IMR-90 (cell line): ENCODE results near the gene ORAI3. TPM values are rescaled to one million over a fixed set of nuclear protein-coding genes. Genes with fewer than 3 reads are reported as not detected.

Source experiments
- FOS ChIP-seq: fragments of 150-350 bp; IDR thresholded peaks from 2 replicates; pipeline ENCODE4 v1.6.1; 2016; ENCODE audit warnings: low read depth, low read length
- MXI1 ChIP-seq: IDR thresholded peaks from 2 replicates; pipeline ENCODE4 v1.6.1; 2012; ENCODE audit warnings: low read depth, mild to moderate bottlenecking, low read length, moderate library complexity, borderline replicate concordance
- NFE2L2 ChIP-seq: fragments of 150-350 bp; IDR thresholded peaks from 2 replicates; pipeline ENCODE4 v1.6.1; 2016; ENCODE audit warnings: low read depth, mild to moderate bottlenecking, low read length
- polyA plus RNA-seq, 3 experiments: library from polyadenylated mRNA; depleted of rRNA; stranded (reverse); fragments of >200 nt; gene quantifications; 2 replicates each; pipeline ENCODE4 v1.2.3, GENCODE V29; 2012; ENCODE audit warnings: low replicate concordance in 1 of 3
- total RNA-seq: library from RNA; depleted of rRNA; stranded (reverse); fragments of >200 nt; gene quantifications from 2 replicates; pipeline ENCODE4 v1.2.3, GENCODE V29; 2012

ORAI3 gene
- total and polyA plus RNA-seq, 2 of the 4 experiments (the other 2 are of a cell fraction) = 6.8 to 16.9 TPM

GRCh38 chr16:30956601-30957455 is 8.0 kb downstream of the ORAI3 start (continued):
- TF ChIP-seq FOS (no peak), MXI1 (no peak), NFE2L2 (peak; percentile 22; the same call in 1 of the 2 replicates)
